HepG2 (cell line): ENCODE measurements around the gene DCC. TPM values are rescaled to one million over a fixed set of nuclear protein-coding genes. Genes with fewer than 3 reads are reported as not detected.

ENCODE experiments used
- ATAC-seq: fragments of 200-7000 bp; cut with Tn5 transposase; 3 replicates; pipeline ENCODE4 v1.9.1; 2020; ENCODE audit warnings: mild to moderate bottlenecking, moderate library complexity
- BruUV-seq: library from RNA; stranded (reverse); fragments of 400-500 nt; replicated peaks from 2 replicates; lab custom pipeline; 2021; lab: Mats Ljungman, UMichigan
- CTCF ChIA-PET: fragments of 300-600 bp; formaldehyde crosslinking; extraction: SDS; loops from one replicate; lab custom pipeline; 2021; ENCODE audit warnings: low total read pairs, inconsistent platforms, low intra/inter-chr PET ratio; lab: Yijun Ruan, JAX
- POLR2A ChIA-PET: fragments of 350-600 bp; sonication (Branson Sonifier 250); formaldehyde crosslinking; loops from one replicate; lab custom pipeline; 2020; ENCODE audit warnings: antibody characterized with exemption, inconsistent platforms; lab: Yijun Ruan, JAX
- DNase-seq: peaks from one replicate; pipeline ENCODE4 v3.0.0-alpha.2; 2015; ENCODE audit warnings: low spot score
- FAIRE-seq: peaks from 3 replicates; lab custom pipeline; 2011; peaks lifted over from hg19 to GRCh38; lab: Jason Lieb, UNC
- H2AFZ ChIP-seq: one replicate; pipeline ENCODE4 v1.6.1; 2011; ENCODE audit warnings: low read length, inconsistent platforms
- H3K27ac ChIP-seq: fragments of 300-600 bp; 3 replicates; pipeline ENCODE4 v1.8.0; 2011; ENCODE audit warnings: mixed run types, mild to moderate bottlenecking, mixed read lengths, low read length, inconsistent platforms; ENCODE audit not compliant: insufficient read depth; ENCODE audit errors: extremely low read length
- H3K27me3 ChIP-seq, 2 experiments: fragments of 200-600 bp in 1 of 2; 2 replicates in 1 of 2; 3 replicates in 1 of 2; pipeline versions ENCODE4 v1.6.0 to v1.8.0; 2011; ENCODE audit warnings: low read length in 2 of 2, mild to moderate bottlenecking in 2 of 2, moderate library complexity in 2 of 2, inconsistent platforms in 1 of 2; ENCODE audit not compliant: insufficient read depth in 2 of 2, control insufficient read depth in 1 of 2
- H3K36me3 ChIP-seq, 2 experiments: fragments of 200-600 bp in 1 of 2; replicated peaks in 1 of 2; 2 replicates in 1 of 2; 3 replicates in 1 of 2; pipeline versions ENCODE4 v1.5.1 to v1.8.0; 2011; ENCODE audit warnings: low read length in 2 of 2, inconsistent platforms in 1 of 2; ENCODE audit not compliant: insufficient read depth in 2 of 2, control insufficient read depth in 1 of 2
- H3K4me1 ChIP-seq: 2 replicates; pipeline ENCODE4 v1.5.1; 2012; ENCODE audit warnings: low read length, inconsistent platforms; ENCODE audit not compliant: insufficient read depth
- H3K4me2 ChIP-seq: 2 replicates; pipeline ENCODE4 v1.6.0; 2011; ENCODE audit warnings: low read depth, low read length, inconsistent platforms
- H3K4me3 ChIP-seq, 3 experiments: fragments of 200-600 bp in 1 of 3; sonication (generic), shearing (Covaris generic) in 1 of 3; replicated peaks in 1 of 3; 2 replicates each; pipeline ENCODE4 v1.5.1; 2011 to 2016; ENCODE audit warnings: low read length in 3 of 3, inconsistent platforms in 2 of 3, low read depth in 2 of 3, mild to moderate bottlenecking in 2 of 3, control low read depth in 1 of 3, mixed read lengths in 1 of 3; ENCODE audit not compliant: insufficient read depth in 1 of 3
- H3K79me2 ChIP-seq: one replicate; pipeline ENCODE4 v1.6.1; 2011; ENCODE audit warnings: low read length, inconsistent platforms; ENCODE audit not compliant: insufficient read depth
- H3K9ac ChIP-seq: 2 replicates; pipeline ENCODE4 v1.6.0; 2011; ENCODE audit warnings: mild to moderate bottlenecking, low read depth, low read length, inconsistent platforms; ENCODE audit not compliant: insufficient read depth
- H3K9me3 ChIP-seq: 2 replicates; pipeline ENCODE4 v1.5.1; 2012; ENCODE audit warnings: mild to moderate bottlenecking, low read length
- H4K20me1 ChIP-seq: 2 replicates; pipeline ENCODE4 v1.6.0; 2011; ENCODE audit warnings: inconsistent platforms, mild to moderate bottlenecking, low read length, moderate library complexity; ENCODE audit not compliant: insufficient read depth
- ARID2 ChIP-seq: sonication (generic); formaldehyde crosslinking; IDR thresholded peaks from 2 replicates; pipeline ENCODE4 v1.8.1; 2022; ENCODE audit warnings: mild to moderate bottlenecking, missing genetic modification reagents, borderline replicate concordance
- KLF9 ChIP-seq: IDR thresholded peaks from 2 replicates; pipeline ENCODE4 v1.6.1; 2016; ENCODE audit warnings: low read depth
- MBNL3 ChIP-seq: fragments of 250-450 bp; sonication (Bioruptor Pico); conservative IDR thresholded peaks from 2 replicates; pipeline ENCODE4 v1.8.0; 2022; ENCODE audit warnings: mild to moderate bottlenecking, inconsistent platforms
- MEIS1 ChIP-seq: sonication (generic); formaldehyde crosslinking; IDR thresholded peaks from 2 replicates; pipeline ENCODE4 v1.9.0; 2021; ENCODE audit warnings: mild to moderate bottlenecking, missing genetic modification reagents, moderate library complexity, borderline replicate concordance
- NFKB2 ChIP-seq: sonication (generic); formaldehyde crosslinking; IDR thresholded peaks from 2 replicates; pipeline ENCODE4 v1.4.0; 2020; ENCODE audit warnings: missing genetic modification reagents, borderline replicate concordance
- SMYD3 ChIP-seq: sonication (generic); formaldehyde crosslinking; IDR thresholded peaks from 2 replicates; pipeline ENCODE4 v1.8.1; 2023; ENCODE audit warnings: mild to moderate bottlenecking, missing genetic modification reagents
- SOX13 ChIP-seq, 3 experiments: fragments of 450-650 bp in 1 of 3; sonication (generic) in 1 of 3; formaldehyde crosslinking in 1 of 3; IDR thresholded peaks in 2 of 3; conservative IDR thresholded peaks in 1 of 3; 2 replicates each; pipeline versions ENCODE4 v1.5.0 to v1.6.1; 2016 to 2020; ENCODE audit warnings: antibody characterized with exemption in 1 of 3, mild to moderate bottlenecking in 1 of 3, missing compliant biosample characterization in 1 of 3, missing genetic modification reagents in 1 of 3, moderate library complexity in 1 of 3
- TCF7L2 ChIP-seq: IDR thresholded peaks from 2 replicates; pipeline ENCODE4 v1.6.1; 2011; ENCODE audit warnings: mild to moderate bottlenecking, low read depth, low read length, moderate library complexity
- TIGD3 ChIP-seq: sonication (generic); formaldehyde crosslinking; IDR thresholded peaks from 2 replicates; pipeline ENCODE4 v1.5.1; 2020; ENCODE audit warnings: mild to moderate bottlenecking, missing genetic modification reagents, borderline replicate concordance
- U2AF2 ChIP-seq: fragments of 200-400 bp; formaldehyde crosslinking; IDR thresholded peaks from 2 replicates; pipeline ENCODE4 v1.6.1; 2017; ENCODE audit warnings: low read depth, mild to moderate bottlenecking, low read length
- ZFAT ChIP-seq: sonication (generic); formaldehyde crosslinking; conservative IDR thresholded peaks from 2 replicates; pipeline ENCODE4 v1.8.1; 2023; ENCODE audit warnings: missing genetic modification reagents, inconsistent platforms
- ZFX ChIP-seq: sonication (generic); formaldehyde crosslinking; IDR thresholded peaks from 2 replicates; pipeline ENCODE4 v1.4.0; 2020; ENCODE audit warnings: mild to moderate bottlenecking, low read depth, missing genetic modification reagents, moderate library complexity
- ZHX1 ChIP-seq: sonication (generic); formaldehyde crosslinking; IDR thresholded peaks from 2 replicates; pipeline ENCODE4 v1.8.1; 2022; ENCODE audit warnings: low read depth, mild to moderate bottlenecking, missing genetic modification reagents
- ZMAT3 ChIP-seq: sonication (generic); formaldehyde crosslinking; conservative IDR thresholded peaks from 2 replicates; pipeline ENCODE4 v1.7.0; 2021; ENCODE audit warnings: missing genetic modification reagents
- ZNF549 ChIP-seq: sonication (generic); formaldehyde crosslinking; IDR thresholded peaks from 2 replicates; pipeline ENCODE4 v1.5.0; 2020; ENCODE audit warnings: missing genetic modification reagents
- ZNF570 ChIP-seq: sonication (generic); formaldehyde crosslinking; IDR thresholded peaks from 2 replicates; pipeline ENCODE4 v1.4.0; 2020; ENCODE audit warnings: mild to moderate bottlenecking, missing genetic modification reagents, borderline replicate concordance
- ZNF709 ChIP-seq: sonication (generic); formaldehyde crosslinking; IDR thresholded peaks from 2 replicates; pipeline ENCODE4 v1.5.0; 2020; ENCODE audit warnings: mild to moderate bottlenecking, missing genetic modification reagents
- ZNF776 ChIP-seq: sonication (generic); formaldehyde crosslinking; IDR thresholded peaks from 2 replicates; pipeline ENCODE4 v1.4.0; 2020; ENCODE audit warnings: mild to moderate bottlenecking, missing genetic modification reagents
- ZNF878 ChIP-seq: sonication (generic); formaldehyde crosslinking; IDR thresholded peaks from 2 replicates; pipeline ENCODE4 v1.8.1; 2023; ENCODE audit warnings: mild to moderate bottlenecking, missing genetic modification reagents, moderate library complexity
- ZSCAN21 ChIP-seq: sonication (generic); formaldehyde crosslinking; IDR thresholded peaks from 2 replicates; pipeline ENCODE4 v1.8.0; 2022; ENCODE audit warnings: mild to moderate bottlenecking, missing genetic modification reagents, moderate library complexity, borderline replicate concordance
- WGBS: methylation state at CpG from one replicate; pipeline ENCODE4 v1.1.6; 2017; ENCODE audit warnings: low lambda C conversion rate; 5-methylcytosine and 5-hydroxymethylcytosine counted together
- in situ Hi-C: cut with HindIII; loops from 2 replicates; pipeline ENCODE4 v1.10.0; 2017; ENCODE audit warnings: low pct_unique_long_range_greater_than_20kb; ENCODE audit not compliant: extremely low pct_ligation_motif_present
- intact Hi-C: fragments of 100-400 bp; cut with micrococcal nuclease; formaldehyde crosslinking; loops from one replicate; pipeline ENCODE4 v1.10.0; 2022; ENCODE audit not compliant: unreplicated experiment
- polyA plus RNA-seq, 8 experiments: library from polyadenylated mRNA; depleted of rRNA in 3 of 8; stranded (reverse) in 7 of 8; unstranded in 1 of 8; fragments of >200 nt; fragmentation: Illumina TruSeq in 4 of 8; extraction: Trizol in 4 of 8; gene quantifications; 2 replicates each; pipeline versions ENCODE4 v1.2.1 to v1.2.3, GENCODE V29; 2011 to 2016; ENCODE audit warnings: low read depth in 4 of 8, missing spikeins in 1 of 8, mixed read lengths in 1 of 8; ENCODE audit not compliant: insufficient read depth in 1 of 8
- total RNA-seq, 5 experiments: library from RNA; depleted of rRNA; stranded (reverse); fragments of >200 nt; fragmentation: Illumina TruSeq; extraction: Trizol; gene quantifications; 2 replicates each; pipeline ENCODE4 v1.2.3, GENCODE V29; 2016; ENCODE audit warnings: low read depth in 1 of 5

Gene DCC
- total and polyA plus RNA-seq, 2 of the 13 experiments (the other 11 are each of a cell fraction or from before 2014, with no cell fraction given) = not detected

GRCh38 chr18:53560546-53560945, 1220.5 kb downstream of the DCC start (continued):
- TF ChIP-seq ZNF709 (CRISPR knock-in tag) (no peak), U2AF2 (no peak), KLF9 (no peak), TIGD3 (CRISPR knock-in tag) (no peak), ZMAT3 (CRISPR knock-in tag) (no peak), ZSCAN21 (CRISPR knock-in tag) (no peak), SOX13 (IDR thresholded peaks at IDR 0.05) (no peak), SOX13 (CRISPR knock-in tag; conservative IDR thresholded peaks at IDR 0.05 in 1 of 2, IDR thresholded peaks at IDR 0.05 in 1 of 2) (no peak), NFKB2 (CRISPR knock-in tag) (no peak), ZNF776 (CRISPR knock-in tag) (no peak), ZNF570 (CRISPR knock-in tag) (no peak)

- Histone ChIP-seq H3K4me2 (no peak overlapping the region), H2AFZ (no peak overlapping the region), H3K4me3 (no peak overlapping the region), H3K79me2 (no peaks in the 10 kb centered on the region), H3K36me3 (no peaks in the 10 kb centered on the region), H3K27ac (no peak overlapping the region), H3K9me3 (0 out of 2 replicates have a peak, but pooled peaks cover 6% of the 10 kb centered on the region), H4K20me1 (no peaks in the 10 kb centered on the region), H3K9ac (no peak overlapping the region), H3K27me3 (no peaks in the 10 kb centered on the region), H3K4me1 (no peaks in the 10 kb centered on the region)
- no TSS peak for BruUV-seq
- ChIA-PET CTCF (no interaction called here), POLR2A (no interaction called here)
- DNase-seq (no peak), FAIRE-seq (no peak), ATAC-seq (no peak)
- in situ Hi-C loops = loop anchor here (5.0 kb wide), 1 partner anchor 561 kb away; no protein-coding TSS in a partner anchor
- intact Hi-C loops = no loop called here
- WGBS = 3% methylated on average over 2 of the region's 2 CpGs
- TF ChIP-seq TCF7L2 (no peak), SMYD3 (CRISPR knock-in tag) (no peak), ZNF549 (no peak), MEIS1 (no peak), MBNL3 (CRISPR knock-in tag) (no peak), ZNF878 (CRISPR knock-in tag) (no peak), ZFAT (CRISPR knock-in tag) (no peak), ZFX (CRISPR knock-in tag) (no peak), ARID2 (no peak), ZHX1 (CRISPR knock-in tag) (no peak)
Observed at GRCh38 chr18:53566626-53567025, 1226.6 kb downstream of the DCC start.
